ENCODE data around the gene SMYD3. TPM values are rescaled to one million over a fixed set of nuclear protein-coding genes. Genes with fewer than 3 reads are reported as not detected.

The SMYD3 gene
- total and polyA plus RNA-seq, 10 donors = 12.5 to 33.1 (median 21.0) TPM

- no peak for DNase-seq
- no peak for TF ChIP-seq POLR2A (IDR thresholded peaks at IDR 0.05)
- no peak for TF ChIP-seq CTCF (IDR thresholded peaks at IDR 0.05 in 8 of 11, conservative IDR thresholded peaks at IDR 0.05 in 3 of 11)
- no peak for TF ChIP-seq POLR2AphosphoS5 (IDR thresholded peaks at IDR 0.05)
Measured at GRCh38 chr1:246113555-246114095, 393.5 kb downstream of the SMYD3 start.

GRCh38 chr1:246111570-246111969, 395.5 kb downstream of the SMYD3 start:
- H3K27ac ChIP-seq = no peak overlapping the region
- DNase-seq = no peak
- intact Hi-C loops (cut with DNase I; ENCODE audit: low total_unique reads) = no loop called here
- H3K4me3 ChIP-seq = no peak overlapping the region
- peaks cover 0 to 13% (median 0%) of the 10 kb centered on the region in 8 donors for H3K9me3 ChIP-seq
- TF ChIP-seq POLR2A (IDR thresholded peaks at IDR 0.05) = no peak
- no peak for TF ChIP-seq CTCF (IDR thresholded peaks at IDR 0.05 in 8 of 11, conservative IDR thresholded peaks at IDR 0.05 in 3 of 11)
- no peak for TF ChIP-seq POLR2AphosphoS5 (IDR thresholded peaks at IDR 0.05)
- no peaks in the 10 kb centered on the region for H3K27me3 ChIP-seq (replicated peaks in 1 of 7)
- H3K4me1 ChIP-seq = peaks cover 0 to 13% (median 5%) of the 10 kb centered on the region in 6 donors
- 31 to 80% (median 59%) methylated on average over 3 of the region's 3 CpGs for WGBS, 5 donors
- peaks cover 0 to 3% (median 0%) of the 10 kb centered on the region in 6 donors for H3K36me3 ChIP-seq

More at GRCh38 chr1:246113555-246114095, 393.5 kb downstream of the SMYD3 start:
- Histone ChIP-seq H3K9me3 (peaks cover 0 to 13% (median 0%) of the 10 kb centered on the region in 8 donors), H3K36me3 (peaks cover 0 to 3% (median 0%) of the 10 kb centered on the region in 6 donors), H3K27ac (peak overlapping the region in 3 of 8 donors; percentile 0 to 10 (median 5)), H3K4me1 (peaks cover 0 to 23% (median 12%) of the 10 kb centered on the region in 6 donors), H3K4me3 (peak overlapping the region in 1 of 8 donors; percentile 34), H3K27me3 (replicated peaks in 1 of 7) (no peaks in the 10 kb centered on the region)
- intact Hi-C loops (cut with DNase I; ENCODE audit: low total_unique reads) = no loop called here
- WGBS, 5 donors = 27 to 42% (median 36%) methylated on average over 8 of the region's 8 CpGs

- intact Hi-C loops (cut with DNase I; ENCODE audit: low total_unique reads) = no loop called here
- Histone ChIP-seq H3K9me3 (peaks cover 0 to 13% (median 0%) of the 10 kb centered on the region in 8 donors), H3K4me1 (peaks cover 0 to 11% (median 4%) of the 10 kb centered on the region in 6 donors), H3K27me3 (replicated peaks in 1 of 7) (no peaks in the 10 kb centered on the region), H3K27ac (no peak overlapping the region), H3K36me3 (peaks cover 0 to 3% (median 0%) of the 10 kb centered on the region in 6 donors), H3K4me3 (no peak overlapping the region)
- TF ChIP-seq POLR2A (IDR thresholded peaks at IDR 0.05) (no peak), CTCF (IDR thresholded peaks at IDR 0.05 in 8 of 11, conservative IDR thresholded peaks at IDR 0.05 in 3 of 11) (no peak)
- DNase-seq = no peak
- 82 to 96% (median 86%) methylated on average over 13 of the region's 13 CpGs for WGBS, 5 donors
Measured at GRCh38 chr1:246110343-246111219, 396.5 kb downstream of the SMYD3 start.

Measured in spleen (tissue), 11 donors.